Kidney (tissue), 14 donors: Measurements from ENCODE around the gene WDR86. TPM values are rescaled to one million over a fixed set of nuclear protein-coding genes. Genes with fewer than 3 reads are reported as not detected.

Source experiments
- DNase-seq, 5 donors: peaks; one replicate each; pipeline ENCODE4 v3.0.0-alpha.2; 2013 to 2020
- FAIRE-seq: peaks from 2 replicates; lab custom pipeline; 2012; peaks lifted over from hg19 to GRCh38; lab: Jason Lieb, UNC
- H3K27ac ChIP-seq, 2 donors: one replicate each; pipeline ENCODE4 v1.7.0; 2013; ENCODE audit warnings: low read depth in 2 of 2, low read length in 2 of 2, inconsistent platforms in 1 of 2
- H3K27me3 ChIP-seq: one replicate; pipeline ENCODE4 v1.7.1; 2013; ENCODE audit warnings: low read length, inconsistent platforms; ENCODE audit not compliant: control insufficient read depth, insufficient read depth
- H3K36me3 ChIP-seq, 3 donors: one replicate each; pipeline versions ENCODE4 v1.7.0 to v1.7.1; 2013; ENCODE audit warnings: low read length in 3 of 3, control low read depth in 1 of 3, inconsistent platforms in 1 of 3; ENCODE audit not compliant: insufficient read depth in 3 of 3, control insufficient read depth in 2 of 3
- H3K4me1 ChIP-seq, 3 donors: one replicate each; pipeline versions ENCODE4 v1.7.0 to v1.7.1; 2013; ENCODE audit warnings: low read length in 3 of 3, inconsistent platforms in 1 of 3, low read depth in 1 of 3; ENCODE audit not compliant: control insufficient read depth in 2 of 3, insufficient read depth in 2 of 3
- H3K4me3 ChIP-seq, 3 donors: one replicate each; pipeline versions ENCODE4 v1.7.0 to v1.8.1; 2013; ENCODE audit warnings: low read length in 3 of 3, control low read depth in 1 of 3, inconsistent platforms in 1 of 3
- H3K9ac ChIP-seq, 3 donors: one replicate each; pipeline versions ENCODE4 v1.7.0 to v1.7.1; 2013; ENCODE audit warnings: low read length in 3 of 3, control low read depth in 1 of 3, inconsistent platforms in 1 of 3
- H3K9me3 ChIP-seq, 3 donors: one replicate each; pipeline versions ENCODE4 v1.7.0 to v1.7.1; 2013; ENCODE audit warnings: low read length in 3 of 3, control low read depth in 1 of 3, inconsistent platforms in 1 of 3; ENCODE audit not compliant: control insufficient read depth in 2 of 3, insufficient read depth in 1 of 3
- CTCF ChIP-seq: IDR thresholded peaks from 3 replicates; pipeline ENCODE4 v1.5.1; 2012; ENCODE audit warnings: mild to moderate bottlenecking, moderate library complexity, borderline replicate concordance; ENCODE audit not compliant: insufficient read depth; ENCODE audit errors: extremely low read depth
- intact Hi-C: fragments of 100-400 bp; cut with DNase I; formaldehyde crosslinking; loops from one replicate; pipeline ENCODE4 v1.11.1; 2022
- polyA plus RNA-seq: library from polyadenylated mRNA; stranded (reverse); fragments of 350-450 nt; fragmentation: Illumina TruSeq; extraction: RNeasy Lipid Tissue Mini Kit (QIAGEN cat#74804); gene quantifications from one replicate; pipeline ENCODE4 v1.2.3, GENCODE V29; 2014; ENCODE audit warnings: low read depth, low replicate concordance; ENCODE audit not compliant: insufficient read depth
- total RNA-seq: library from RNA; stranded (reverse); fragmentation: NEBNext Ultra II Directional; extraction: Animal tissue kit (Norgen Biotek cat#: 25700); gene quantifications from one replicate; pipeline ENCODE4 v1.2.1, GENCODE V29; 2021
- donor health status: control.
- donor health status: control.
- donor health status: control.
- donor health status: control.
- donor health status: control.
- donor health status: DM: yes; HTN: yes; CAD: no.
- donor health status: Normal renal cell carcinoma (clear cell type).

Gene WDR86
- total and polyA plus RNA-seq, 2 donors from 2014 or later = 1.8 to 5.9 TPM

GRCh38 chr7:151391358-151391730 lies 18.5 kb downstream of the WDR86 start:
- H3K27me3 ChIP-seq = no peaks in the 10 kb centered on the region
- TF ChIP-seq CTCF = no peak
- H3K9me3 ChIP-seq = no peaks in the 10 kb centered on the region
- no peak overlapping the region for H3K27ac ChIP-seq
- no peaks in the 10 kb centered on the region for H3K4me1 ChIP-seq
- H3K36me3 ChIP-seq = no peaks in the 10 kb centered on the region
- FAIRE-seq (no peak), DNase-seq (no peak)
- no peak overlapping the region for H3K9ac ChIP-seq
- intact Hi-C loops = no loop called here
- H3K4me3 ChIP-seq = no peak overlapping the region

- DNase-seq (peak in 1 of 5 donors; percentile 59), FAIRE-seq (no peak)
Observed at GRCh38 chr7:151390598-151391357, 19.1 kb downstream of the WDR86 start.

GRCh38 chr7:151389768-151390597 lies 19.9 kb downstream of the WDR86 start:
- intact Hi-C loops = no loop called here
- no peaks in the 10 kb centered on the region for H3K9me3 ChIP-seq
- no peak overlapping the region for H3K27ac ChIP-seq
- no peaks in the 10 kb centered on the region for H3K27me3 ChIP-seq
- FAIRE-seq (no peak), DNase-seq (peak in 1 of 5 donors; percentile 45)
- no peak for TF ChIP-seq CTCF
- H3K4me3 ChIP-seq = no peak overlapping the region
- no peaks in the 10 kb centered on the region for H3K4me1 ChIP-seq
- H3K36me3 ChIP-seq = no peaks in the 10 kb centered on the region
- no peak overlapping the region for H3K9ac ChIP-seq

More at GRCh38 chr7:151390598-151391357, 19.1 kb downstream of the WDR86 start:
- Histone ChIP-seq H3K9me3 (no peaks in the 10 kb centered on the region), H3K27me3 (no peaks in the 10 kb centered on the region), H3K27ac (no peak overlapping the region), H3K4me1 (no peaks in the 10 kb centered on the region), H3K9ac (no peak overlapping the region), H3K4me3 (no peak overlapping the region), H3K36me3 (no peaks in the 10 kb centered on the region)
- TF ChIP-seq CTCF = no peak
- intact Hi-C loops = no loop called here
